ENCODE results near the gene KLHDC8B.

DNA sequence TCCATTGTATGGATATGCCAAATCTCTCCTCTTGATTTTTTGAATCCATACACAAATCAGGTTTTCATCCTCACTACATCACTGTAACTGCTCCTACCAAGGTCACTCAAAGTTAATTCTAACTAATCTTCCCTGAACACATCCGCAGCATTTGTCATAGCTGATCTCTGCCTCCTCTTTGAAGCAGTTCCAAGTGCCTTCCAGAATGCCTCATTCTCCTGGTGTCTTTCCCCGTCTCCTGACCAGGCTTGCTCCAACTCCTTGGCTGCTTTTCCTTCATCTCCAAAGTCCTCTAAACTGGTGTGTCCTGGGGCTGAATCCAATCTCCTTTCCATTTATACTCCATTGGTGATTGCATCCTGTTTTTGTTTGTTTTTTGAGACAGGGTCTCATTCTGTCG, 26.8 kb downstream of the KLHDC8B start:
- TF ChIP-seq CTCF (IDR thresholded peaks at IDR 0.05) (no peak), EP300 (IDR thresholded peaks at IDR 0.05) (no peak), POLR2AphosphoS5 (IDR thresholded peaks at IDR 0.05) (no peak), POLR2A (IDR thresholded peaks at IDR 0.05) (no peak)
